ENCODE measurements around the gene PMF1.

Gene PMF1

DNA sequence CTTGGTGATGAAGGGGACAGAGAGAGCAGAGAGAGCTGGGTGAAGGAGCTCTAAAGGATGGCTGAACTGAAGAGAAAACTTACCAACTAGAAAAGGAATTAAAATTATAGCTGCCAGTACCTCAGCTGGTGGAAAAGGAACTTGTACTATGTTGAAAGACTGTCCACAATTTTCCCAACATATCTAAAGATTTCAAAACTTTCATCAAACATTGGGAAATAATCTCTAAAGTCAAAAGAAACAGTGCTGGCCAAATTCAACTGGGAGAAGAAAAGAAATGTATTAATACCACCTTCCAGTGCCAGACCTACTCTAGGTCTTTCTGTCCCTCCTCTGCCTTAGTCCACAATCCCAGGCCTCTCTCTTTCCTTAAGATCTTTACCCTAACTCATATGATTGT, 63.7 kb downstream of the PMF1 start:
- DNase-seq, result no peak

GRCh38 chr1:156276966-156277381, 64.2 kb downstream of the PMF1 start:
- DNase-seq, result no peak

DNA sequence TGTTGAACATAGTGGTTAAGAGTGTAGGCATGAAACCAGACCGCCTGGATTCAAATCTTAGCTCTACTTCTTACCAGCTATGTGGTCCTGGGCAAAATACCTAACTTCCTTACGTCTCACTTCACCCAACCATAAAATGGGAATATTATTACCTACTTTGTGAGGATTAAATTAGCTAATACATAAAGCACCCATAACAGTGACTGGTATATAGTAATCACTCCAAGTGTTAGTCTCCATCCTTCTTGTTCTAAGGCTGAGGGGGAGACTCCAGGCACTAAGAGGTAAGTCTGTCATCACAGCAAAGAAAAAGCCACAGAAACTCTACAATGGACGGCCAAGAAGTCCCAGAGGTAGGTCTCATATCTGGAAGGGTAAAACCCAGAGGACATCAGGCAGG, 67.0 kb downstream of the PMF1 start:
- DNase-seq, result no peak

- DNase-seq, result no peak
Observed at GRCh38 chr1:156281281-156281680, 68.5 kb downstream of the PMF1 start.

GRCh38 chr1:156281693-156282478, 69.1 kb downstream of the PMF1 start:
- no peak for DNase-seq

DNA sequence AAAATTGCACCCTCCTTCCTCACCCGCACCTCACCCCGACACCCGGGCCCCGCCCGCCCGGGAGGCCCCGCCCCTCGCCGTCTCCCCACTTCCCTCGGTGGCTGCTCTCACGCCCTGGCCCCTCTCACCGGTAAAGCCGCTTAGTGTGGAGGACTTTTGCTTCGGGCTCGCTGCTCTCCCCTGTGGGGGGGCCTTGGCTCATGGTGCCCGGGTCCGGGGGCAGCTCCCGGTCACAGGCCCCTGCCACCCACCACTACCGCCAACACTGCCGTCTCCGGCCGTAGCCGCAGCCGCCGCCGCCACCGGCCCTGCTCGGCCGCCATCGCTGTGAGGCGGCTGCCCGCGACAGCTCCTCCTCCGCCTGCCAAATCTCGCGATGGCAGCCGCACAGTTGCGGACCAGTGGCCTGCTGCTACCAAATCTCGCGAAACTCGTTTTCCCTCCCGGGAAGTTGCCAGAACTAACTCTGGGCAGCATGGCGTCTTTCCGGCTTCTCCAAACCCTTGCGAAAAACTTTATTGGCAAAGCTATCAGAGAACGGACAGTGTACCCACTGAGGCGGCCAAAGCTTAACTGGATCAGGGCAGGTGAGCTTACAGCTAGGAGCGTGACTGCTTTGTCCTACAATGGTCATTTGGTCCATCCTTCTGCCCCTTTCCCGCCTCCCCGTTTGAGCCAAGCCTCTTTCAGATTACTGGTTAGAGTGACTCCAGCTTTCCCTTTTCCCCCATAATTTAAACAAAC, 69.8 kb downstream of the PMF1 start, which contains the start of gene SMG5:
Gene SMG5, minus strand, starts transcription at position 347 of the 744 bp plus-strand sequence. Its CDS starts 145 bp downstream, at position 202.
- peak; percentile 91 for DNase-seq

DNA sequence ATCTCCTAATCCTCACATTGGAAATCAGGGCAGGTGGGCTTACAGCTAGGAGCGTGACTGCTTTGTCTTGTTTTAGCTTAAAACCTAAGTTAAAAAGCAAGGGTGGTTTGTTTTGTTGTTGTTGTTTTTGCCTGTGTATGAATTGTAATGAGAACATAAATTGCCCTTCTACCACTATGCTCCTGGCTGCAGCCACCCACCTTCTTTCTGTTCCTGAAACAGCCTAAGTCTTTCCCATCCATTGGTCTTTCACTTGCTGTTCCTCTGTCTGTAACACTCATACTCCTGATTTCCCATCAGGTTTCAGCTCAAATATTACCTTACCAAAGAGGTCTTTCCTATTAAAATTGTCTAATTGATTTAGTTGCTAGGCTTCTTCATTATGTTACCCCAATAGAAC, 70.7 kb downstream of the PMF1 start:
- DNase-seq, result no peak

DNA sequence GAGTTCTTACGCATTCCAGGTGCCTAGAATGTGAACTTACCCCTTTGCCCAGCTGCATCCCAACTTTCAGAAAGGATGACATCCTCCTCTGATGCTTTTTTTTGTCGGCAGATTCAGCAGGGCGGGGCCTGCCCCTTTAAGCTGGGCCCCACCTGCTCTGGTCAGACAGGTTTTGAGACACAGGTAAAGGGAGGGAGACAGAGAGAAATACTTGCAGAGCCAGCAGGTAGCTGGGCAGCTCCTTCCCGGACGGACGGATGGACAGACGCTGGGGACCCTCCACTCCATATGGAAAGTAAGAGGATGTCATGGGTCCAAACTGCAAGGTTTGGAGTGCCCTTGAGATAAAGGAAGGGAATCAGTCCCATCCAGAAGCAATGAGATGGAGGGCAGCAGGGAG, 71.3 kb downstream of the PMF1 start, which contains the start of gene TMEM79:
Gene TMEM79, plus strand, starts transcription at position 214 of the 400 bp plus-strand sequence. CDS start 902 bp downstream, outside the sequence.
- DNase-seq, result no peak

DNA sequence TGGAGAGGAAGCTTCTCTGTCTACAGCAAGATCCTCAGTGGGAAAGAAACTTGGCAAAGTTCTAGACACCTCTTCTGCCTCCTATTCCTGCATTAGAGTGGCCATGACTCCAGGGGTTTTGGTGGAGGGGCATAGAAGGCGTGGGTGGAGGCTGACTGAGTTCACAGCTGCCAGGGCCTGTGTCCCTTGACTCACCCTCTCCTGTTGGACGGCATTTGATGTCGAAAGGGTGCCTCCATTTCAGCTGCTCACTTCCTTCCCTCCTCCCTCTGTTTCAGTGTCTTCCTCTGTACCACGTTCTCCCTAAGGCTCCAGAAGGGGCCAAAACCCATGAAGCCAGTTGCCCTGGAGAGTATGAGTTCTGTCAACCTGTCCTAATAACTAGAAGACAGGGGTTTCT, 72.0 kb downstream of the PMF1 start:
- no peak for DNase-seq

- no peak for DNase-seq
Observed at GRCh38 chr1:156285437-156285836, 72.6 kb downstream of the PMF1 start.

- DNase-seq, result no peak
Observed at GRCh38 chr1:156286061-156286460, 73.3 kb downstream of the PMF1 start.

Measured in T-helper 9 cell (primary cell).